Activated CD8-positive, alpha-beta memory T cell treated with anti-CD3 and anti-CD28 coated beads, Interleukin-2, amount 50 U/mL, for 24 hours (primary cell): Measurements from ENCODE around the gene RBM27.
"Not testable (repeated sequence)": the region's sequence is repeated elsewhere in the genome, so short reads cannot be mapped to it uniquely, and the experiment has no call there.

Source experiments
- DNase-seq: peaks from one replicate; pipeline ENCODE4 v3.0.0-alpha.2; 2020; ENCODE audit errors: extremely low read depth

Gene RBM27

GRCh38 chr5:146203011-146203871 lies at the start of gene RBM27:
RBM27 (plus strand) TSS chr5:146203605; CDS start chr5:146203766, 161 bp downstream.
- peak; percentile 92 for DNase-seq

GRCh38 chr5:146158255-146158654 lies 45.1 kb upstream of the RBM27 start:
- DNase-seq = no peak

- DNase-seq = no peak
These were observed 39.0 kb upstream of the RBM27 start for GRCh38 chr5:146164382-146164781.

- no peak for DNase-seq
These were observed 37.9 kb upstream of the RBM27 start for GRCh38 chr5:146165460-146165859.

- DNase-seq = no peak
These were observed 37.5 kb upstream of the RBM27 start for GRCh38 chr5:146165903-146166302.

GRCh38 chr5:146169076-146169475 lies 34.3 kb upstream of the RBM27 start:
- DNase-seq = no peak

- DNase-seq = not testable (repeated sequence)
These were observed 30.4 kb upstream of the RBM27 start for GRCh38 chr5:146173049-146173448.

- no peak for DNase-seq
These were observed 29.8 kb upstream of the RBM27 start for GRCh38 chr5:146173597-146173996.

- no peak for DNase-seq
These were observed 26.6 kb upstream of the RBM27 start for GRCh38 chr5:146176805-146177204.

GRCh38 chr5:146179696-146180095 lies 23.7 kb upstream of the RBM27 start:
- no peak for DNase-seq

- DNase-seq = not testable (repeated sequence)
These were observed 20.0 kb upstream of the RBM27 start for GRCh38 chr5:146183403-146183802.

- DNase-seq = no peak
These were observed 18.2 kb upstream of the RBM27 start for GRCh38 chr5:146185161-146185560.

- no peak for DNase-seq
These were observed 15.0 kb upstream of the RBM27 start for GRCh38 chr5:146188358-146188757.

GRCh38 chr5:146192571-146193043 lies 10.8 kb upstream of the RBM27 start:
- no peak for DNase-seq

- DNase-seq = no peak
These were observed 10.1 kb upstream of the RBM27 start for GRCh38 chr5:146193285-146193684.

GRCh38 chr5:146194997-146195396 lies 8.4 kb upstream of the RBM27 start:
- not testable (repeated sequence) for DNase-seq

- DNase-seq = no peak
These were observed 6.9 kb upstream of the RBM27 start for GRCh38 chr5:146196459-146197048.

- DNase-seq = no peak
These were observed 4.1 kb upstream of the RBM27 start for GRCh38 chr5:146199176-146199815.

GRCh38 chr5:146201795-146202194 lies 1.6 kb upstream of the RBM27 start:
- not testable (repeated sequence) for DNase-seq

GRCh38 chr5:146203872-146204192 lies 427 bp downstream of the RBM27 start:
- DNase-seq = no peak

GRCh38 chr5:146205499-146206202 lies 2.2 kb downstream of the RBM27 start:
- DNase-seq = no peak

GRCh38 chr5:146206257-146206656 lies 2.9 kb downstream of the RBM27 start:
- no peak for DNase-seq
